Muscle of arm (tissue), 12 donors: Measurements from ENCODE around the gene HDGFL3. TPM values are rescaled to one million over a fixed set of nuclear protein-coding genes. Genes with fewer than 3 reads are reported as not detected.
"Not testable (repeated sequence)": the region's sequence is repeated elsewhere in the genome, so short reads cannot be mapped to it uniquely, and the experiment has no call there.

ENCODE experiments used
- DNase-seq: peaks from one replicate; pipeline ENCODE4 v3.0.0-alpha.2; 2013
- polyA plus RNA-seq, 12 donors: library from polyadenylated mRNA; unstranded; fragments of 120-200 nt; gene quantifications; one replicate each; pipeline ENCODE4 v1.2.1, GENCODE V29; 2013; ENCODE audit not compliant: insufficient read length in 12 of 12

HDGFL3 gene
- polyA plus RNA-seq, 12 donors: 38.3 to 94.3 (median 53.0) TPM

DNA sequence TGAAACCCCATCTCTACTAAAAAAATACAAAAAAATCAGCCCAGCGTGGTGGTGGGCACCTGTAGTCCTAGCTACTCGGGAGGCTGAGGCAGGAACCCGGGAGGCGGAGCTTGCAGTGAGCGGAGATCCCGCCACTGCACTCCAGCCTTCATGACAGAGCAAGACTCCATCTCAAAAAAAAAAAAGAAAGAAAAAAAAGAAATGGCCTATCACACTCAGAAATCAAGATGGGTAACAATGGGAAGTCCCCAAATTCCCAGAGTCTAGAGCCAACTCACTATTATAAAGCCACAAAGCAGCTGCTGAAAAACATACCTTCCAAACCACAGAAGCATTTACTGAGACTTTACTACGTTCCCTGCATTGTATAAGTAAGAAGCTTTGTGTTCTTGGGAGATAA lies 7.5 kb downstream of the HDGFL3 start:
- DNase-seq: no peak

DNA sequence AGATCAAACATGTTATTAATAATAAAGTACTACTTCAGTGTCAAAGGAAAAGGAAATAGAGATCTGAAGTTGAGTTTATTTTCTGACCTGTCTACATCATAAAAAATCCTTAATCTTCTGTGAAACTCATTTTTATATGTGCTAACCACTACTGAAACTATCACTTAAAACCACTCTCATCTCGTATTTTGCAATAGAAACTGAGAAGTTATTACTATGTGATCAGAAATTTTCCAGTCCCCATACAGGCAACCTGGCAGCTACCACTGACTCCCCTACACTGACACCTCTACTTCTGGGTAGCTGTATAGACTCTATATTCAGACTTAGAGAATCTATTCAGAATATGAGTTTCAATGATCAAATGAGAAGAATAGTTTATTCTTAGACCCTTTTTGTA lies 8.3 kb downstream of the HDGFL3 start:
- no peak for DNase-seq

DNA sequence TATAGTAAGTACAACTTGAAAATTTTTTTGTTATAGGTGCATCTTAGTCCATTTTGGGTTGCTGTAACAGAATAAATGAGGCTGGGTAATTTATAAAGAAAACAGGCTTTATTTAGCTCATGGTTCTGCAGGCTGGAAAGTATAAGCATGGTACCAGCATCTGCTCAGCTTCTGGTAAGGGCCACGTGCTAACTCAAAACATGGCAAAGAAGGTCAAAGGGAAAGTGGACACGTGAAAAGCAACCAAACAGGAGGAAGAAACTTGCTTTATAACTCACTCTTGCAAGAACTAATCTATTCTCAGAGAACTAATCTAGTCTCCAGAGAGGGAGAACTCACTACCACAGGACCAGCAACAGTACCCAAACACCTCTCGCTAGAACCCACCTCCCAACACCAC lies 9.1 kb downstream of the HDGFL3 start:
- DNase-seq: no peak

DNA sequence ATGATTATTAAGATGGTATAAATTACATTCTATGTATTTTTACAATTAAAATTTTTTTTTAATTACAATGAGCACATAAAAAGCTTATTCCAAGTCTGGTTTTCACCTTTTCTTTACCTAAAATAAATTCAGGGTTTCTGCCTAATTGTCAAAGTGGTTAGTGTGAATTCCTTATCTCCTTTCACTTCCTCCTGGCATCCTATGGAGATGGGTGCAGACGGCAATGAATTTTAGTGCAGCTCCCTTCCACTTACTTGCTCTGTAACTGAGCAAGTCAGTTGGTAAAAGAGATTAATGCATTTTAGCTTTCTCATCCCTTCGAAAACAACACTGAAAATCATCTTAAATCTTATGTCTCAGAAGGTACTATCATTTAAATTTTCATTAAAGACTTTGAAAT lies 13.1 kb downstream of the HDGFL3 start:
- no peak for DNase-seq

DNA sequence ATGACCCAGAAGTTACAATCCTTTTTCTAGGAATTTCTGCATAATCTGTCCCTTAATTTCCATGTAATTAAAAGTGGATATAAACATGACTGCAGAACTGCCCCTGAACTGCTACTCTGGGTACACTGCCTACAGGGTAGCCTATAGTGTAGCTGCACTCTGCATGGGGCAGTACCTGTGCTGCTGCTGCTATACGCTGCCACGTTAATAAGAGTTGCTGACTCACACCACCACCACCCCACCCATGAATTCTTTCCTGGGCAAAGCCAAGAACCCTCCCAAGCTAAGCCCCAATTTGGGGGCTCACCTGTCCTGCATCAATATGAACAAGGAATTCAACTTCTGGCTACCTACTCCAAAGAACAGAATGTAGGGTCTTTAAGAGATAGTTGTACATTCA lies 13.9 kb downstream of the HDGFL3 start:
- DNase-seq: no peak

DNA sequence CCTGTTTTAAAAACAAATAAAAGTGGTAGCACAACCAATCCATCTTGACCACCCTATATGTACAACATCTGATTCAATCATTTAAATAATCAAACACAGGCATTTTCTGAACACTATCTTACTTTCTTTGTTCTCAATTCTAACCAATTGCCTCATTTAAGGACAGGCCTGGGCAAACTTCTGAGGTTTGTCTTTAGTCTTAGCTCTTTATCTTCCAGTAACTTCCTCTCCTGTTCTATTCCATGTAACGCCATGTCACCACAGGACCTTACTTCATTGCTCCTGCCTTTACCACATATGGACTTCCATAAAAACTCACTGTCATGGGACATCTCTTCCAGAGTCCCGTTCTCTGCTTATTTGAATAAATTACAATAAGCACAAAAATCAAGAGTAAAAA lies 14.9 kb downstream of the HDGFL3 start:
- DNase-seq: no peak

DNA sequence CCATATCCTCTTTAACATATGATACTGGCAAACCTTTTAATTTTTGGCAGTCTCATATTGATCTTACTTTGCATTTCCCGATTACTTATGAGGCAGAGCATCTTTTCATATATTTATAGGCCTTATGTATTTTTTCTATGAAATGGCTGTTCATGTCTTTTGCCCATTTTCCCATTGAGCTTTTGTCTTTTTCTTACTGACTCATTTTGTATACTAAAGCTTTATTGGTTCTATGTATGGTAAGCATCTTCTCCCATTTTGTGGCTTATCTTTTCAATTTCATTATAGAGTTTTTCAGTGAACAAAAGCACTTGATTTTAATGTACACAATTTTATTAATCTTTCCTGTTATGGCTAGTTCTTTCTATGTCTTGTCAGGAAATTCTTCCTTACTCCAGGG lies 17.2 kb downstream of the HDGFL3 start:
- no peak for DNase-seq

DNA sequence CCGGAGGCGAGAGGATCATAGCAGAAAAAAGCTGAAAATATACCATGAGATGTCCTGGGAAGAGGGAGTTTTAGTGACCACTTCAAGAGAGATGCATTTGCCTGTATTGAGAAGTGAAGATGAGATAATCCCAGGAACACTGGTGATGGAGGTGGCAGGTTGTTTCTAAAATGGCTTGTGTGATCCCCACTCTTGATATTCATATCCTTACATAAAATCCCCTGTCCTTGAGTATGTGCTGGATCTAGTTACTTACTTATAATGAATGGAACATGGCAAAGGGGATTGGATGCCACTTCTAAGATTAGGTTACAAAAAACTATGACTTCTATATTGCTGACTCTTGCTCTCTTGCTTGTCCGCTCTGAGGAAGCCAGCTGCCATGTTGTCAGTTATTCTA lies 22.1 kb downstream of the HDGFL3 start:
- no peak for DNase-seq

DNA sequence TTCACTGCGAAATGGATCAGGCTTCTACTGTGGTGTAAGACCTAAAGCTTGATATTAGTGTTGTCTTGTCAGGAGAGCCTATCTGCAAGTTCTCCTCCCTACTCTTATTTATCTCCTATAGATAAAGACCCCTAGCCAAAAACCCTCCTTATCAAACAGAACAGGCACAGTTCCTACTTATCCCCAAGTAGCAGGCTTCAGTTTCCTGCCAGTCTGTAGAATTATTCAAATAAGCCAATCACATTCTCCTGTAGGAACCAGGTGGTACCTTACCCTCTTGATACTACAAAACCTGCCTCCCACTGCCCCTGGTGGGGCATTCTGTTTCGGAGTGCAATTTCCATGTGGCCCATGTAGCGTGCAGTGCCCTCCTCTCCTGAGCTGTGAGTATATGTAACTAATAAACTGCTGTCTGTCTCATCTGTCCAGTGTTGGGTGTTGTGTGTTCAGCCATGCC lies 28.7 kb downstream of the HDGFL3 start:
- no peak for DNase-seq

DNA sequence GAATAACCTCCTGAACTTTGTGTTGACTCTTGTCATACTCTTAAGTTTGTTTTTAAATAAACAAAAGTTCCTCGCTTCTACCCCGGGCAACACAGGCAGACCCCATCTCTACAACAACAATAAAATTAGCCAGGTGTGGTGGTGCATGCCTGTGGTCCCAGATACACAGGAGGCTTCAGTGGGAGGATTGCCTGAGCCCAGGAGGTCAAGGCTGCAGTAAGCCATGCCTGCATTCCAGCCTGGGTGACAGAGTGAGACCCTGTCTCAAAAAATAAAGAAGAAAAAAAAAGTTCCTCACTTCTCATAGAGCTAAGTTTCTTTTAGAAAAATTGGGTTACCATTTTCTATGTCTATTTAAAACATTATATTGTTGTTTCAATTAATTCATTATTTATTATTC lies 29.2 kb downstream of the HDGFL3 start:
- DNase-seq: no peak

DNA sequence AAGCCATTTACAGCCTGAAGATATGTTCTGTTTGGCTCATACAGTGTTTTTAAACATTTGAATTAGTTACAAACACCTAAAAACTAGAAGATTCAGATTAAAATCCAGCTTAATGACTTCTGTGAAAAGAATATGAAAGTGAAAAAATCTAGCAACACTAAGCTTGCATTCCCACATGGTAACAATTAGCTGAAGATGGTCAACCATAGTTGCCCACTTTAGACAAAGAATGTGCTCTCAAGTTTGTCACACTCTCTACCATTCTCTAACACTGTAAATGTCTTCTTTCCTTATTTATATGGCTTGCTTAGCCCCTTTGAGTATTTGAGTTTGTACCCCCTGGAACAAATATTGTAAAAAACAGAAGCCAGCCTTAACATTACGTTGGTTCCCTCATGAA lies 32.7 kb downstream of the HDGFL3 start:
- no peak for DNase-seq

DNA sequence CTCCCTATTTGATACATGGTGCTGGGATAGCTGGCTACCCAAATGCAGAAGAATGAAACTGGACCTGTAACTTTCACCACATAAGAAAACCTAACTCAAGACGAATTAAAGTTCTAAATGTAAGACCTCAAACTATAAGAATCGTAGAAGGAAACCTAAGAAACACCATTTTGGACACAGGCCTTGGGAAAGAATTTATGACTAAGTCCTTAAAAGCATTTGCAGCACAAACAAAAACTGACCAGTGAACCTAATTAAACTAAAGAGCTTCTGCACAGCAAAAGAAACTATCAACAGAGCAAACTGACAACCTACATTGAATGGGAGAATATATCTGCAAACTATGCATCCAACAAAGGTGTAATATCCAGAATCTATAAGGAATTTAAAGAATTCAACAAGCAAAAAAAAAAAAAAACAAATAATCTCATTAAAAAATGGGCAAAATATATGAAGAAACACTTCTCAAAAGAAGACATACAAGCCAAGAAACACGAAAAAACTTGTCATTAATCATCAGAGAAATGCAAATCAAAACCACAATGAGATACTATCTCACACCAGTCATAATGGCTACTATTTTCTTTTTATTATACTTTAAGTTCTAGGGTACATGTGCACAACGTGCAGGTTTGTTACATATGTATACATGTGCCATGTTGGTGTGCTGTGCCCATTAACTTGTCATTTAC lies 37.0 kb downstream of the HDGFL3 start:
- no peak for DNase-seq

DNA sequence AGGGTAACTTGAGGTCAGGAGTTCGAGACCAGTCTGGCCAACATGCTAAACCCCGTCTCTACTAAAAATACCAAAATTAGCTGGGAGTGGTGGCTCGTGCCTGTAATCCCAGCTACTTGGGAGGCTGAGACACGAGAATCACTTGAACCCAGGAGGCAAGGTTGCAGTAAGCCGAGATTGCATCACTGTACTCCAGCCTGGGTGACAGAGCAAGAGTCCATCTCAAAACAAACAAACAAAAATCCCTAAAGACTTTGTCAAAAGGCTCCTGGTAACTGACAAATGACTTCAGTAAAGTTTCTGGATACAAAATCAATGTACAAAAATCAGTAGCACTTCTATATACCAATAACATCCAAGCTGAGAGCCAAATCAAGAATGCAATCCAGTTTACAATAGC lies 38.0 kb downstream of the HDGFL3 start:
- not testable (repeated sequence) for DNase-seq

DNA sequence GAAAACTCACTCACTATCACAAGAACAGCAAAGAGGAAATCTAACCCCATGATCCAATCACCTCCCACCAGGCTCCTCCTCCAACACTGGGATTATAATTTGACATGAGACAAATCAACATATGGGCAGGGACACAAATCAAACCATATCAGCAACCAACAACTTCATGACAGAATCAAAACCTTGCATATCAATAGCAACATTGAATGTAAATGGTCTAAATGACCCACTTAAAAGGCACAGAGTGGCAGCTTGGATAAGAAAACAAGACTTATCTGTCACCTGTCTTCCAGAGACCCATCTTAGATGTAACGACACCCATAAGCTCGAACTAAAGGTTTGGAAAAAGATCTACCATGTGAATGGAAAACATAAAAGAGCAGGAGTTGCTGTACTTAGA lies 40.8 kb downstream of the HDGFL3 start:
- no peak for DNase-seq

DNA sequence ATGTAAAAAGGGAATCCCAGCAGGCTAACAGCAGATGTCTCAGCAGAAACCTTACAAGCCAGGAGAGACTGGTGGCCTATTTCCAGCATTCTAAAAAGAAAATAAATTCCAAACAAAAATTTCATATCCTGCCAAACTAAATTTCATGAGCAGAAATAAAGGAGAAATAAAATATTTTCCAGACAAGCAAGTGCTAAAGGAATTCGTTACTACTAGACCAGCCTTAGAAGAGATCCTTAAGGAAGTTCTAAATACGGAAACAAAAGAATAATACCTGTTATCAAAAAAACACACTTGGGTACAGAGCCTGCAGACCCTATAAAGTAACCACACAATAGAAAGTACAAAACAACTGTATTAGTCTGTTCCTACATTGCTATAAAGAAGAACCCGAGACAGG lies 41.4 kb downstream of the HDGFL3 start:
- DNase-seq: no peak

DNA sequence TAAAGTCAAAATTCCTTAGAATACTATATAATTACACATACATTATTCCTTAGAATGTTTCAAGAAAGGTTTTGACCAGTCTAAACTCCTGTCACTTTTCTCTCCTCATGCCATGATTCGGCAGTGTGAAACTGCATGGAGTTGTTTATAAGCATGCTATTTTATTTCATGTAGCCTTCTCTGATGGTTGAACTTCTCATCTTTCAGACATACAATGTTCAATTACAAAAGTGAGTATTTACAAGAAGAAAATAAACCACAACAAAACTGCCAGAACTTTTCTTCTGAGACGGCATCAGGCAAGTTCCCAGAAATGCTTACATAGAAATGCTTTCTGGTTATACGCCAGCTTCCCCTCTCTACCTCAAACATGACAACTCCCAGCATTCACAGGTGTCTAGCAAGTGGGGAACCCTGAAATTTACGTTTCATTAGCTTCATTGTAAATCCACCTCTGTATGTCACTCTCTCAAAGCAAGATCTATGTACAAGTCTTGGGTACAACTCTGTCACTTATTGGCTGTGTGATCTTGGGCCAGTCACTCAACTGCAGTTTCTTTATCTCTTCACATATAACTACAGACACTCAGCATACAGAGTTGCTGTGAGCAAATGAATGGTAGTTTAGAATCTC lies 42.7 kb downstream of the HDGFL3 start:
- DNase-seq: no peak

DNA sequence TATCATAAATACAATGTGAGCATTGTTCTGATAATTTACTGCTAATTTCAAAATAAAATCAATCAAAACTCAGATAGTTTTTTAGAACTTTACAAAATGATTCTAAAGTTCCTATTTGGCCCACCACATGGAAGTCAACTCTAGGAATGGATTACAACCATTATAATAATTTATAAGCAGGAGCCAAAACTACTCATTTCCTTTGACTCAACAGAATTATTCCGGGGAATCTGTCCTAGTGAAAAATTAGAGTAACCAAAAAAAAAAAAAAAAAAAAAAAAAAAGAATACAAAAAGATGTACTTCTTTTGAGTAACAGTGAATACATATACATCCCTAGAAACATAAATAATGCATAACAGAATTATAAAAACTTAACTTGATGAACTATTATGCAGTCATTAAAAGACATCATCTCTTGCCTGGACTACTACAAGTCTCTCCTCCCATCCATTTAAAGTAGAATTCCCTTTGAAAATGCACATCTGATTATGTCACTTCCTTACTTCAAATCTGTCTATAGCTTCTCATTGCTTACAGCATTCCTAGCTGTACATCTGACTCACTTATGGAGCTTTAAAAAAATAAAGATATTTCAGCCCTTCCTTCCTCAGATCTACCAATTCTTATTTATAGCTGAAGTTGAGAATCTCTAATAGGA lies 43.4 kb downstream of the HDGFL3 start:
- DNase-seq: no peak

DNA sequence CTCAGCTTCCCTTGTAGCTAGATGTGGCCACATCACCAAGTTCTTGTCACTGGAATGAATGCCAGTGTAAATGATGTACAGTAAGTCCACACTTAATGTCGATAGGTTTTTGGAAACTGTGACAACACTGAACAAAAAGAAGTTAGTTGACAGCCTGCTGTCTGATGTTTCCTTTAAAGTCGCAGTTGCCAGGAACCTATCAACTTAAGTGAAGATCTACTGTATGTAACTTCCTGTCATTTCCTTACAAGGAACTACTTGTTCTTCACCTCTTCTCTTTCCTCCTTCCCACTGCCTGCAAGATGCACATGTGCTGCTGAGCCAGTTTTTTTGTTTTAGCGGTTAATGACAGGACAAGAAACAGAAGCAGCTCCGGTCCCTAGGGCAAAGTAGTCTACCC lies 44.6 kb downstream of the HDGFL3 start:
- no peak for DNase-seq

DNA sequence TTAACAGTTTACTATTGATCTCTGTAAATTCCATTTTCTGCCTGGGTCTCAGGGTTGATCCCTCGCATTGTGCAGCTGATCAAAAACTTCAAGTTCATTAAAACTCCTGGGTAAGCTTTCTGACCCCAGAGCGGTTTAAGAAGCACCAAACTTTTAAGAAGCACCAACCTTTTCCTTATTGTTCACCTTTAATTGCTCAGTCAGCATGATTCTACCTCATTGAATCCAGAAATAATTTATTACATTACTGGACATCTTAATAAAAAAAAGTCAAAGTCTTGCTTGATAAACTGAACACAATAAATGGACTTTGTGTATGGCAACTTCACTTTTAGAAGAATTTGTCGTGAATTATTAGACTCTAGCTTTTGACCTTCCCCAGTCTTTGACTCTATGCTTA lies 46.9 kb downstream of the HDGFL3 start:
- DNase-seq: no peak

DNA sequence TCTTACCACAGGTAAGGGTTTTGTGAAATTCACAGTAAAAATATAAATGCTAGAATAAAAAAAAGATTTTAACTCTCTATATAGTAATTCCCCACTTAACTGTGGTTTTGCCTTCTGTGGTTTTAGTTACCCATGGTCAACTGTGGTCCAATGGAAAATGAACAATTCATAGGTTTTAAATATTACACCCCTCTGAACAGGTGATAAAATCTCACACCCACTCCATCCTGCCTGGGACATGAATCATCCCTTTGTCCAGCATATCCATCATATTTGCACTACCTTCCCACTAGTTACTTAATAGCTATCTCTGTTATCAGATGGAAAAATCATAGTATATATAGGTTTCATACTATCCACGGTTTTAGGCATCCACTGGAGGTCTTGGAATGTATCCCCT lies 49.2 kb downstream of the HDGFL3 start:
- no peak for DNase-seq

DNA sequence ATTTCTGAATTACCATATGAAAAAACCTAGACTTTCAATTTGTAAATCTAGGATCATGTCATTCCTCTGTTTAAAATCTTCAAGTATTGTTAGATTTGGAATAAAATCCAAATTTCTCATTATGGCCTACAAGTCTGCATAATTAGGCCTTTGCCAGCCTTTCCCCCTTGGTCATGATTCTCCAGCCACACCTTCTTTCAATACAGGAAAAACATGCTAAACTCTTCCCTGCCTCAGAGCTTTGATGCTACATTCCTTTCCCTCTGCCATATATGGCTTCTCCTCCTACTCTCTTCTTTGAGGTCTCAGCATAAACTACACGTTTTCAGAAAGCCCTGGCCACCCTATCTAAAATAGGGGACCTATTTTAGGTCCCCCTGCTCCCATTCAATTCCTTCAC lies 51.7 kb downstream of the HDGFL3 start:
- DNase-seq: no peak

DNA sequence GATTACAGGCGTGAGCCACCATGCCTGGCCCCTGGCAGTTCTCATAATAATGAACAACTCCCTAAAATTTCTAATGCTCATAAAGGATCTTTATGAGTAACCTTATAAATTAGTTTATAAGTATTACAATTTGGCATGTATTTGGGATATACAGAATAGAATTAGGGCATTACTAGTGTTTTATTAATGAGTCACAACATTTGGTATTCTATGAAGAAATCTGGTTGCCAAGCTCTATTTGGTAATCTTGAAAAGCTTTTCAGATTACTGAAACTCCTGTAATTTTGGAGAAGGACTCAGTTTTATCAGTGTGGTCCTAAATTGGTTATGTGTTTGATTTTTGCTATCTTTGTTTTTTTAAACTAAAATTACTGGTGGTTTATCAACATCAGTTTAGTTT lies 54.3 kb downstream of the HDGFL3 start:
- no peak for DNase-seq

DNA sequence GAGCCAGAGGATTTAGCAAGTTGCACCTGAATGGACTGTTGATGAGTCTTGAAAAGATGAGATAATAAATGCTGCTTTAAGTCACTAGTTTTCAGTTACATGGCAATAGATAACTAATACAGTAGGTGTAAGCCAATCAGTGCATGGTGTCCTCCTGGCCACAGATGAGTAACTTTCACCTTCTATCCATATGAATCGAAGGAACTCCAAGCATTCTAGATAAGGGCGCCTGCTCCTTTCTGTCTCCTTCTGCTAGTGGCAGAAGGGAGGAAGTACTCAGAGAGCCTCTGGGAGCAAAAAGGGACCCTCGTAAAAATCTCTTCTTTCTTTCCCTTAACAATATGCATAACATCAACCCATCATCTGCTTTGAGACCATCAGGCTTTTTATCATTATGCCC lies 62.9 kb downstream of the HDGFL3 start:
- DNase-seq: no peak
